GM18867 (cell line): ENCODE results near the gene ENTR1.
A peak's percentile ranks its signal among the peaks of the same experiment; 100 is the strongest.
"Not testable (repeated sequence)": the region's sequence is repeated elsewhere in the genome, so short reads cannot be mapped to it uniquely, and the experiment has no call there.

Experiments
- ATAC-seq: cut with Tn5 transposase; IDR thresholded peaks from one replicate; pipeline ENCODE4 v1.9.1; 2021; ENCODE audit warnings: mild to moderate bottlenecking, moderate library complexity; ENCODE audit not compliant: unreplicated experiment

ENTR1 gene

GRCh38 chr9:136438548-136439480 is 28.4 kb upstream of the ENTR1 start:
- ATAC-seq = peak; percentile 42

DNA sequence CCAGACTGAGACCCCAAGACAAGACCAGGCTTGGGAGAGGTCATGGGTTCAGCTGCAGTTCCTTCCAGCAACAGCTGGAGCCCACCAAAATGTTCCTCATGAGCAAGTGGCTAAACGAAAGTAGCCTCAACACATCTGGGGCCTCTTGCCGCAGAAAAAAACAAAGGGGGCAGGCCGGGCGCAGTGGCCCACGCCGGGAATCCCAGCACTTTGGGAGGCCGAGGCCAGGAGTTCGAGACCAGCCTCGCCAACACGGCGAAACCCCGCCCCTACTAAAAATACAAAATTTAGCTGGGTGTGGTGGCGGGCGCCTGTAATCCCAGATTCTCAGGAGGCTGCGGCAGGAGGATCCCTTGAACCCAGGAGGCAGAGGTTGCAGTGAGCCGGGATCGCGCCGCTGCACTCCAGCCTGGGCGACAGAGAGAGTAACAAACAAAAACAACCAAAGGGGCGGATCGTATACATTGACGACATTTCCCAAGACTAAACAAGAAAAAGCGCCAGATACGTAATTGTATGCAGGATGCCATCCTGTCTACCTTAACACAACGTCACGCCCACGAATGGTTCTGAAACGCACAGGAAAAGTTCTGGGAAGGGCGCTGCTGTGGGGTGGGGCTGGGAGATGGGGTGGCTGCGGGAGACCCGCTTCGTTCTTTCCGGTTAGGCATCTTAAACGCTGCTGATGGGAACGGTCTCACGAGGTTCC is 27.6 kb upstream of the ENTR1 start:
- ATAC-seq = no peak

GRCh38 chr9:136437430-136437829 is 27.0 kb upstream of the ENTR1 start:
- no peak for ATAC-seq

- no peak for ATAC-seq
Measured at GRCh38 chr9:136436055-136436634, 25.7 kb upstream of the ENTR1 start.

DNA sequence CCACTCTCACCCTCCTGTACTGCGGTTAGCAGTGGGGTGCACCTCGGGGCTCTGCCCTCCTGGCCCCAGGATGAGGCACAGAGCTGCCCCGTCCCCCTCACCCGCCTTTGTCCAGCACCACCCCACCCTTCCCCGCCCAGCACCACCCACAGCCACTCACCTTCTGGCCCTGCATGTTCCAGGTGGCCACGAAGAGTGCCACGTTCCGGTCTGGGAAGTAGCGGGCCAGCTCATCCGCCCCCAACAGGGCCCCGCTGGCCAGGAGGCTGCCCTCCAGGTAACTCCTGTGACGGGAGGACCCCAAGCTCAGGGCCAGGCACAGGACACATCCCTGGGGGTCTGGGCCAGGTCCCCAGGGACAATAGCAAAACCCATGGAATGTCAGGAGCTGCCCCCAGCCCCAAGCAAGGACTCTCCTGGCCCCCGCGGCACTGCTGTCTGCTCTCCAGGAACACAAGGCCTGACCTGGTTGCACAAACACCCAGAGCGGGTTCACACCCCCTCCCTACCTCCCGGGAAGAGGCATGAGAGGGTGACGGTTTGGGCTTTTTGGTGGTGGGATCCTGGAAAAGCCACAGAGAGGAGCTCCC is 24.3 kb upstream of the ENTR1 start:
- no peak for ATAC-seq

DNA sequence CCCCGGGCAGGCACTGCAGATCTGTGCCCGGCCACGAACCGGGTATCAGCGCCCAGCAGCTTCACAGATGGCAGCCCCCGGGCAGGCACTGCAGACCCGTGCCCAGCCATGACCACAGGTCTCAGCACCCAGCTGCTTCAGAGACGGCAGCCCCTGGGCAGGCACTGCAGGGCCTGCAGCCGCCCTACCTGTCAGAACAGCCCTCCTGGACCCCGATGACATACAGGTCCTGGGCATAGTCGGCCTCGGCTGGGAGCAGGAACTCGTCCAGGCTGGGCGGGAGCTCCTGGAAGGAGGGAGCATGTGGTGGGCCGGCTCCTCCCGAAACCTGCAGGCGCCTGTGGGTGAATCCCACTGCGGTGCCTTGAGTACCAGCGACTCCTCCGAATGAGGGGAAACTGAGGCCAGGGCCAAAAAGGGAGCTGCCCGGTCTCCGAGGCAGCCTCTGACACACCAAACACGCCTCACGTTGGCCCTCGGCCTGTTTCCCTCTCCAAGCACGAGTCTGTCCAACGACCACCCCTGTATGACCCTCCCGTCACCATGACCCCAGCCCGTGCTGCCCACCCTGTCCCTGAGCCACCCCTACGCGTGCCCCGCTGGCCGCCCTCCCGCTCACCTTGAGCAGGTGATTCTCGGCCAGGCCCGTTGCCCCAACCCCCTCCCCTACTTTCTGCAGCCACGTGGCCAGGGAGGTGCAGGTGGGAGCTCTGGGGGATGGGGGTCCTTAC is 23.6 kb upstream of the ENTR1 start:
- no peak for ATAC-seq

GRCh38 chr9:136433043-136433715 is 22.8 kb upstream of the ENTR1 start:
- ATAC-seq = no peak

DNA sequence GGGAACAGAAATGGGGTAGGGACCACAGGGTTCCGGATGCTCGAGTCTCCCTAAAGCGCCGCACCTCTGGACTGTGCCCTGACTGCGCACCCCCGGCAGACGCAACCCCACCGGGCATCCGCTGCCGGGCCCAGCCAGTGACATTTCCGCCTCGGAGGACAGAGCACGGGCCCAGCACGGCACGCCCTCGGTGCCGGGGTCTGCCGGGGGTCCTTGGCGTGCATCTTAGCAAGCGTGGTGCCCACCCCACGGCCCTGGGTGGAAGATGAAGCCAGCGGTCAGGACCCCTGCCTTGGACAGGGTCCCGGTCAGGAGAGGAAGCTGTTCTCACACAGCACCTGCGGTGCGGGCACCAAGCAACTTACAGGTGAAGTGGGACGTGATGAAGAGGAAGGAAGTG is 22.2 kb upstream of the ENTR1 start:
- ATAC-seq = no peak

GRCh38 chr9:136431782-136432350 is 21.5 kb upstream of the ENTR1 start:
- no peak for ATAC-seq

- ATAC-seq = no peak
Measured at GRCh38 chr9:136430588-136431234, 20.3 kb upstream of the ENTR1 start.

DNA sequence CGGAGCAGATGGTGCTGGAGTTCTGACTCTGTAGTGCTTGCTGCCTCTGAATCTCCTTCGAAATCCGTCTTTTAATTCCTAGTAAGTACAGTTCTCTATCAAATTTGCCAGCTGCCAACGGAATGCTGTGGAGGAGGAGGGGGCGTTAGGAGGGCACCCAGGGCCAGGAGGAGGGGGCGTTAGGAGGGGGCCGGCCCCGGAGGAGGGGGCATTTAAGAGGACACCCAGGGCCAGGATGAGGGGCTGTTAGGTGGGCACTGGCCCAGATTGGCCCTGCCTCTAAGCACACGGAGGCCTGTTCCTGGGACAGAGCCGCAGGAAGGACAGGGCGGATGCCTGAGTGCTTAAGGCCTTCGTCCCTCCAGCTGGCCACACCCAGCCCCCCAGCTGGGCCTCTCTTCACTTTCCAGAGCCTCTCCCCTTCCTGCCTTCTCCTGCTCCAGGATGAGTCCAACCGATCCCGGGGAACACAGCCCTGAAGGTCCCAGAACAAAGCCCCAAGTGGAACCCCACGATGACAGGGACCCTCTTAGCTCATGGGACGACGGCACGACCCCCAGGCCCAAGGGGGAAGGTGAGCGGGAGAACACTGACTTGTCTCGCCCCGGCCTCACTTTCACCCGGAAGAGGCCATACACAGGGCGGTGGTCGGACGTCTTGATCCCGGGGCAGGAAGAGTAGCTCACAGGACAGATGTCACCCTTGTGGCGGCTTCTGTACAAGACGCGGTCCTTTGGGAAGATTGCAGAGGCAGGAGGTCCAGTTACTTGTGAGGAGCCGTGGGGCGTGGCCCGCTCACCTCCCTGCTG is 19.5 kb upstream of the ENTR1 start:
- ATAC-seq = no peak

- no peak for ATAC-seq
Measured at GRCh38 chr9:136429075-136429628, 18.7 kb upstream of the ENTR1 start.

GRCh38 chr9:136426787-136427186 is 16.4 kb upstream of the ENTR1 start:
- ATAC-seq = no peak

GRCh38 chr9:136425367-136425766 is 15.0 kb upstream of the ENTR1 start:
- ATAC-seq = not testable (repeated sequence)

DNA sequence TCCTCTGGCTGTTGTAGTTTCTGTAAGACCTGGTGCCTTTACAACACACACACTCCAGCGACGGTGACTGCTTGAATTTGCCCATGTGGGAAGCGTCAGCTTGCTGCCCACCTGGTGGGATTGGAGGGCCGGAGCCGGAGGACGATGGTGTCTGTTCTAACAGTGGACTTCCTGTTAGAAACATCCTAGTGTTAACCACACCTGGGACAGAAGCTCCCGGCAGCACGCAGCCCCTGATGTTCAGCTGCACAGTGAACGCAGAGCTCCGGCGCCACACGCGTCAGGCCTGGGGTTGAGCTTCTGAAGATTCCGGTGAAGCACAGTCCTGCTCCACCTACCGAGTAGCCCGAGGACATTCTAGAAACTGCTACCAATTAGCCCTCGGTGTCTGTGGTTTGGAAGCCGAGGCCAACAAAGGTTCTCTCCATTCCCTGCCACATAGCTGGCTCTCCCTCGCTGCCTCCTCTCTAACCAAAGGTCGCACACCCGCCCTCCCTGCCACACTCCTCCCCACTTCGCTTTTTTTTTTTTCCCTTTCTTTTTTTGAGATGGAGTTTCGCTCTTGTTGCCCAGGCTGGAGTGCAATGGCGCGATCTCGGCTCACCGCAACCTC is 14.4 kb upstream of the ENTR1 start:
- ATAC-seq = no peak

- ATAC-seq = no peak
Measured at GRCh38 chr9:136423432-136424146, 13.2 kb upstream of the ENTR1 start.

DNA sequence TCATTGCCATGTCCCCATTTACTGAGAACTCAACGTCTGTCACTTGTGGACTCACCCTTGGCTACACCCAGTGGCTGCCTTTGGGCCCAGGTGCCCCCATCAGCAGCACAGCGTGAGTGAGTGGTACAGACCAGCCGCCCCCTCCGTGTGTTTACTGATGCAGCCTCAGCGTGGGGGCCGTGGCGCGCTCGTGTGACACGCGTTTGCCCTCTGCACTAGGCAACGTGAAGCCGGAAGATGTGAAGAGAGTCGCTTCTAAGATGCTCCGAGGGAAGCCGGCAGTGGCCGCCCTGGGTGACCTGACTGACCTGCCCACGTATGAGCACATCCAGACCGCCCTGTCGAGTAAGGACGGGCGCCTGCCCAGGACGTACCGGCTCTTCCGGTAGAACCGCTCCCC is 12.5 kb upstream of the ENTR1 start:
- no peak for ATAC-seq
